C4-2B (cell line): ENCODE measurements around the gene EFCAB6.

ENCODE experiments used
- H3K27ac ChIP-seq: fragments of 450-650 bp; 2 replicates; pipeline ENCODE4 v1.5.1; 2017
- CTCF ChIP-seq: fragments of 450-650 bp; conservative IDR thresholded peaks from 2 replicates; pipeline ENCODE4 v1.5.1; 2017; ENCODE audit warnings: mild to moderate bottlenecking
- ZFX ChIP-seq: fragments of 450-650 bp; IDR thresholded peaks from 2 replicates; pipeline ENCODE4 v1.6.1; 2017

The EFCAB6 gene

GRCh38 chr22:43832393-43833265 is 20.5 kb upstream of the EFCAB6 start:
- TF ChIP-seq CTCF, result no peak
- no peak for TF ChIP-seq ZFX
- H3K27ac ChIP-seq, result no peak overlapping the region

- no peak for TF ChIP-seq CTCF
- no peak for TF ChIP-seq ZFX
- H3K27ac ChIP-seq, result no peak overlapping the region
Measured at GRCh38 chr22:43831561-43832392, 19.7 kb upstream of the EFCAB6 start.

GRCh38 chr22:43830931-43831560 is 18.9 kb upstream of the EFCAB6 start:
- TF ChIP-seq ZFX, result no peak
- TF ChIP-seq CTCF, result no peak
- H3K27ac ChIP-seq, result no peak overlapping the region

- H3K27ac ChIP-seq, result no peak overlapping the region
- TF ChIP-seq ZFX (no peak), CTCF (no peak)
Measured at GRCh38 chr22:43829904-43830851, 18.1 kb upstream of the EFCAB6 start.

- no peak overlapping the region for H3K27ac ChIP-seq
- TF ChIP-seq CTCF (no peak), ZFX (no peak)
Measured at GRCh38 chr22:43828998-43829782, 17.1 kb upstream of the EFCAB6 start.

- no peak overlapping the region for H3K27ac ChIP-seq
- TF ChIP-seq ZFX (no peak), CTCF (no peak)
Measured at GRCh38 chr22:43828725-43828997, 16.6 kb upstream of the EFCAB6 start.
